ENCODE data around the gene SEPSECS.

SEPSECS gene

GRCh38 chr4:25159837-25160713, at the start of gene SEPSECS:
SEPSECS (minus strand) TSS chr4:25160449; CDS start chr4:25160369, 80 bp downstream.
- peak; percentile 90 for DNase-seq (ENCODE audit: low read depth)

DNA sequence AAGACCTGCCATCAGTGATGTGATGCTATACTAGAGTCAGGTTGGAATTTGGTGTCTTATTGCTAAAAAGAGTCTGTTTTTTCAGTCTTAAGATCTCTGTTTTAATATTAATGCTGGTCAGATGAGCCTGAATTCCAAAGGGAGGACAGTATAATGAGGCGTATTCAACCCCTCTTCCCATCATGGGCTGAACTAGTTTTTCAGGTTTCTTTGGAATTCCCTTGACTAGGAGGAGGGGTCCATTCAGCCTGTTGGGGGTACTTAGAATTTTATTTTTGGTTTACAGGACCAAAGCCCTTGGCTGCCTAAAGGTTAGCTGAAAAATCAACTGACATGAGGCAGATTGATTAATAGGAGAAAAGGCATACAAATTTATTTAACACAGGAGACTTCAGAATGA, 49.5 kb upstream of the SEPSECS start:
- DNase-seq (ENCODE audit: low read depth): no peak

- DNase-seq (ENCODE audit: low read depth): no peak
Measured at GRCh38 chr4:25207997-25208396, 47.7 kb upstream of the SEPSECS start.

GRCh38 chr4:25198713-25199112, 38.5 kb upstream of the SEPSECS start:
- DNase-seq (ENCODE audit: low read depth): no peak

DNA sequence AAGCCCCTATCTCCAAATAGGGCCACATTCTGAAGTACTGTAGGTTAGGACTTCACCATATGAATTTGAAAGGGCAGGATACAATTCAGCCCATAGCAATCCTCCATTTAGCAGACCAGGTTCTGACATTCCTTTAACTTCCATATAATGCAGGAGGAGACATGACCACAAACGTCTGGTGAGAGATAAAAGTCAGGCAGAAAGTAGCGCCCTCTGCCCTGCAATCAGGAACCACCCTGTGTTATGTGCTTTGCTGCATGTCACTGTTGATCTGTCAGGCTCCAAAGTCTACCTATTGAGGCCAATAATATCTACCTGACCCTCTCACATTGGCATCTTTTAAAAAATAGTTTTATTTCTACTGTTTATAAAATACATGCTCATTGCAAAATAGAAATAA, 30.2 kb upstream of the SEPSECS start:
- DNase-seq (ENCODE audit: low read depth): no peak

DNA sequence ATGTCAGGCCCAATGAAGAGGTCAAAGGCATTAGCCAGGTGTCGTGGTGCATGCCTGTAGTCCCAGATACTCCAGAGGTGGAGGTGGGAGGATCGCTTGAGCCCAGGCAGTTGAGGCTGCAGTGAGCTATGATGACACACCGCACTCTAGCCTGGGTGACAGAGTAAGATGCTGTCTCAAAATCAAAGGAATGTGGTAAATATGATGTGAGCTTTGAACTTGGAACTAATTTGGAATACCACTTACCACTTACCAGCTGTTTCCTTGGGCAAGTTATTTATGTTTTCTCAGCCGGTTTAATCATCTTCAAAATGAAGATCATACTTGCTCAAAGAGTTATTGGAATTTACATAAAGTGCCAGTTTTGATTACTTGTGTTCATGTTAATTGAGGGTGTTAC, 23.8 kb upstream of the SEPSECS start:
- no peak for DNase-seq (ENCODE audit: low read depth)

DNA sequence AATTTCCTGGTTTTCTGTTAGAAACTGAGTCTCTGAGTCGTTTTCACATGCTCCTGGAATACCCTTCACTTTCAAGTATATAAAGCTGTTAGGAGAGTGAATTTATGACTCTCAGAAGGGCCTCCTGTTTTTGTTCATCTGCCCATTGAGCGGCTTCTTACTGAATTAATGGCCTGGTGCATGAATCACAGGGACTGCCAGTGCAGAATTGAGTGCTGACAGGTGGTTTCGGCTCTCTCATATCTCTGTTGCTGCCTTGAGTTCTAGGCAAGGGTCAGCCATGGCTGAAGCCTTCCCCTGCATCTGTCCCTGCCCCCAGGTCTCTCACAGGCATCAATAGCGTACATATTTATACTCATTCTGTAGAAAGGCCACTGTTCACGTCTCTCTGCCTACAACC, 22.7 kb upstream of the SEPSECS start:
- no peak for DNase-seq (ENCODE audit: low read depth)

GRCh38 chr4:25180524-25181131, 20.4 kb upstream of the SEPSECS start:
- peak; percentile 9 for DNase-seq (ENCODE audit: low read depth)

DNA sequence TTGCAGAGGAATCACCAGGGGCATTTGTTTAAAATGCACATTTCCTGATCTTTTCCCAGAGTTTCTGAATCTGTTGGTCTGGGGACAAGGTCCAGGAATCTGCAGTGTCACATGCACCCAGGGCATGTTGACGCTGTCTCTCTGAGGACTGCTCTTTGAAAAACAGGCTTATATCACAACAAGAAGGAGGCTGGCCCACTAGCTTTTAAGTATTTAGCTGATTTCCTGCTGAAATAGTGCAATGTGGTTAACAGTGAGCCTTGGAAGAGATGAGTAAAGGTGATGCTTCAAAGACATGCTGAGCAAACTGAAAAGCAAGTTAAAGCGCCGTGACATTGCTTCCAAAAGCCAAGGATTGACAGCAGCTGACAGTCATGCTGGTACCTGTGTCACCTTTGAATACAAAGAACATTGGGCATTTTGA, 18.6 kb upstream of the SEPSECS start:
- peak; percentile 6 for DNase-seq (ENCODE audit: low read depth)

- DNase-seq (ENCODE audit: low read depth): no peak
Measured at GRCh38 chr4:25177147-25177546, 16.9 kb upstream of the SEPSECS start.

GRCh38 chr4:25174674-25175073, 14.4 kb upstream of the SEPSECS start:
- DNase-seq (ENCODE audit: low read depth): no peak

DNA sequence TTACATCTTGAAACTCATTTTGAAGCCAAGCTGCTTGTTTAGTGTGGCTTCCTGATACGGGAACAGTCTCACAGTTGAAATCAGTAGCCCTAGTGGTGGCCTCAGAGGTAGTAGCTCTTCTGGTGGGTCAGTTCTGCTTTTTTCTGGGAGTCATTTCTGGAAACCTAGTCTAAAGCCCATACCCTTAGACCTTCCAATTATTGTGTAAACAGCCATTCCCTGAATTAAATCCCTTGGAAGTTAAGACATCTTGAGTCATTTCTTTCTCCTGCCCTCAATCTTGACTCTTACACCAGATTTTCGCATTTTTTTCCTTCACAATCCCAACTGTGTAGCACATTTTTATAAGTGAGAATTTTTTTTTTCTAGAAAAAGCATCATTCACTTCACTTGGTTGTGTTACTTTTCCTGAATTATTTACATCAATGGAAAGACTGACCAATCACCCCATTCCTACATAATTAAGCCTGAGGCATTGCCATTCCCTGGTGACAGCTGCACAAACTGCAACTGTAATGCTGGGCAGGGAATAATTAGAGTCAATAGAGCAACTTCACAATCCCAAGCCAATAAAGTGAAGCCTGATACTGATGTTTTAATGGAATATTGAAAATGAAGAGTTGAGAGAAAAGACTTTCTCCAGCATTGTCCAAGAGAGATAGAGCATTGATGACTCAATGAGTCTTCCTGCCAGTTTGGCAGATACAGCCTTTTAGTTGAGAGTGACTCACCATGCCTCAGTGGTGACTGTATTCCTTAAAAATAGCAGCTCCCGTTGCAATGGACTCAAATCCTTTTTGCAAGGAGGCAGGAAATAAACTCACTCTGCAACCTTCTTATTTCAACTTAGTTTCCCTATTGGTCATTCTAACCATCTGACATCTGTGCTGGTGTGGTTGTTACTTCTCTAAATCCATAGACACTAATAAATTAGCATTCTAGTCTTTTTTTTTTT, 13.0 kb upstream of the SEPSECS start:
- no peak for DNase-seq (ENCODE audit: low read depth)

- no peak for DNase-seq (ENCODE audit: low read depth)
Measured at GRCh38 chr4:25171201-25171865, 11.1 kb upstream of the SEPSECS start.

DNA sequence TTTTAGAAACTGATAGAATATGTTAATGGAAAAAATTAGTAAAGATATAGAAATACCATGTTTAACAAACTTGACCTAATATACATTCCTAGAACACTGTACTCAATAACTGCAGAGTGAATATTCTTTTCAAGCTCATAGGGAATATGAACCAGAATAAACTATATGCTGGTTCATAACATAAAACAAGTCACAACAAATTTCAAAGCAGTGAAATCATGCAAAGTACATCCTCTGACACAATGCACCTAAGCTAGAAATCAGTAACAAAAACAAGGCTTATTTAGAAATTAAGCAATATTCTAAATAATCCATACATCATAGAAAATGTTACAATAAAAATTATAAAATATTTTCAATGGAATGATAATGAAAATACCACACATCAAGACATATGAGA, 9.2 kb upstream of the SEPSECS start:
- DNase-seq (ENCODE audit: low read depth): no peak

DNA sequence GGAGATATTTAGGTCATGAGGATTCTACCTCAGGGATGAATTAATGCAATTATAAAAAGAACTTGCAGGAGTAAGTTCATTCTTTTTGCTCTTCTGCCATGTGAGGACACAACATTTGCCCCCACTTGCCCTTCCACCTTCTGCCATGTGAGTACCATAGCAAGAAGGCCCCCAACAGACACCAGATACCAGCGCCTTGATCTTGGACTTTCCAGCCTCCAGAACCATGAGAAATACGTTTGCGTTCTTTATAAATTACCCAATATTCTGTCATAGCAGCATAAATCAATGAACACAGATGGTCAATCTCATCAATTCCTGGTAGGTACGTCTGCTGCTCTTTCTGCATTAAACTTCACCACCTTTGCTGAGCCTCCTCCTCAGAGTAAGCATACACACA, 5.7 kb upstream of the SEPSECS start:
- no peak for DNase-seq (ENCODE audit: low read depth)

- no peak for DNase-seq (ENCODE audit: low read depth)
Measured at GRCh38 chr4:25163196-25163595, 2.9 kb upstream of the SEPSECS start.

DNA sequence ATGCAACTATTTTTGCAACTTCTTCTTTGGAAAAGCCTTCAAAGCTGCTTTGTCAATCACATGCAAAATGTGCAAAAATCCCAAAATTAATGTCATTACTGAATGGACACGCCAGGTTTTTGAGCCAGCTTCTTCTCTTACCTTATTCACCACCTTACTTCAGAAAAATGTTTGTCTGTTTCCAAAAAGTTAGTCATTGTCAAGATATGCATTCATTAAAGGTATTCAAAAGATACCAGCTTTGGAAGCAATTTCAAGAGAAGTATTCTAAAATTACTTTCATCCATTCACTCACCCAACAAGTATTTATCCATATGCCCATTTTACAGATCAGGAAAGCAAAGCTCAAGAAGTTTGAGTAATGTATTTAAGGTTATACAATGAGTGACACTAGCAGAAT, 2.3 kb upstream of the SEPSECS start:
- DNase-seq (ENCODE audit: low read depth): no peak

- DNase-seq (ENCODE audit: low read depth): no peak
Measured at GRCh38 chr4:25161593-25161950, 1.3 kb upstream of the SEPSECS start.

DNA sequence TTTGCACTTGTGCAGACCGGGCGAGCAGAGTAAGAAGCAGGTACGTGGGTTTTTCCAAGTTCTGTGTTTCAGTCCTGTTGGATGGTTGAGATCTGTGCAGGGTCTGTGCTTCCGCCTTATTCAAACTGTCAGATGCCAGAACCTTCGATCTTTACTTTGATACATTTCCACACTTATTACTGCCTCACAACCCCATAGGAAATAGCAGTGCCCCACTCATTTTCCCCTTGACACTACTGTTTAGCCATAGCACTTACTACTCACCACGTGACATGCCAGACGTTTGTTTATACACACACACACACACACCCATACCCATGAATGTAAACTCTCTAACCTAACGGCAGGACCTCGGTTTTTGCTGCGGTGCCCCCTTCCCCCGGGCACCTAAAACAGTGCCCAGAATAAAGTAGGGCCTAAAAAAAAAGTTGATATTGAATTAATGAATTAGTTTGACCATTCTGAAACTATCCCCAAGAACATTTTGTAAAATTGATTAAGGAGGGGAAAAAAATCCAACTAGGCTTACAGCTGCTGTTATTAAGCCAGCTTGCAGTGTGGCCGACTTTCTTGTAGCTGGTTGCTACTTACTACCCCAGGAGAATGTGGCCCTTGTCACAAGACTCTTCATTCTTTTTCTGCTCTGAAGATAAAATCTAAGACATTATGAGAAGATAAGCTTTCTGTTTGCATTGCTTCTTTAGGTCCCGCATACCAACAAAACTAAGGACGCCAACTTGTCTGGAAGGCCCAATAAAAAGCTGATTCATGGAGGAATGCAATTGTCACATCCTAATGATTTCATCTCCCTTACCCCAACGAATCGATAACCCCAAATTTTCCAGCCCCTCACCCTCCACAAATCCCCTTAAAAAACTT, 704 bp upstream of the SEPSECS start:
- DNase-seq (ENCODE audit: low read depth): peak; percentile 2

GRCh38 chr4:25158817-25159216, 1.4 kb downstream of the SEPSECS start:
- no peak for DNase-seq (ENCODE audit: low read depth)

DNA sequence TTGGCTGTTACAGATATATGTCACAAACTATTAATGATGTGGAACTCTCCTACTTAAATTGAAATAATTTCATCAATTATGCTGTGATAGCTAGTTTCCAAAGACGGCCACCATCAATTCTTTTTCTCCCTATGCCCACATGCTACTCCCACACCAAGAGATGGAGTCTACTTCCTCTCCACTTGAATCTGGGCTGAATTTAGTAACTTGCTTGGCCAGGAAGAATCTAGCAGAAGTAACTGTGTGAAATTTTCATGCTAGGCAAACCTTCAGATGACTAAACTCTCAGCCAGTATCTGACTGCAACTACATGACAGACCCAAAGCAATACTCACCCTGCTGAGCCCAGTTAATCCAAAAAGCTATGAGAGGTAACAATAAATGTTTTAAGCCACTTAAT, 3.2 kb downstream of the SEPSECS start:
- no peak for DNase-seq (ENCODE audit: low read depth)
